Small intestine (tissue), 7 donors: Measurements from ENCODE around the gene TBC1D1. TPM values are rescaled to one million over a fixed set of nuclear protein-coding genes. Genes with fewer than 3 reads are reported as not detected.
A peak's percentile ranks its signal among the peaks of the same experiment; 100 is the strongest.

Source experiments
- DNase-seq, 2 donors: peaks; one replicate each; pipeline versions ENCODE4 v3.0.0 to v3.0.0-alpha.2; 2013
- FAIRE-seq: peaks from 2 replicates; lab custom pipeline; 2012; peaks lifted over from hg19 to GRCh38; lab: Jason Lieb, UNC
- H3K27ac ChIP-seq, 3 donors: one replicate each; pipeline ENCODE4 v1.5.1; 2013; ENCODE audit warnings: low read length in 2 of 3, mild to moderate bottlenecking in 2 of 3, control low read depth in 1 of 3, inconsistent platforms in 1 of 3, low read depth in 1 of 3, moderate library complexity in 1 of 3
- H3K27me3 ChIP-seq, 3 donors: one replicate each; pipeline ENCODE4 v1.6.1; 2013; ENCODE audit warnings: low read length in 3 of 3, inconsistent platforms in 1 of 3; ENCODE audit not compliant: control insufficient read depth in 3 of 3, insufficient read depth in 3 of 3
- H3K36me3 ChIP-seq, 3 donors: one replicate each; pipeline ENCODE4 v1.6.1; 2013; ENCODE audit warnings: low read length in 3 of 3, inconsistent platforms in 1 of 3, low read depth in 1 of 3, mild to moderate bottlenecking in 1 of 3, moderate library complexity in 1 of 3; ENCODE audit not compliant: control insufficient read depth in 3 of 3, insufficient read depth in 2 of 3
- H3K4me1 ChIP-seq, 3 donors: one replicate each; pipeline ENCODE4 v1.6.1; 2013; ENCODE audit warnings: low read length in 2 of 3, inconsistent platforms in 1 of 3, low read depth in 1 of 3, mild to moderate bottlenecking in 1 of 3, moderate library complexity in 1 of 3; ENCODE audit not compliant: control insufficient read depth in 3 of 3, insufficient read depth in 2 of 3
- H3K4me3 ChIP-seq, 3 donors: one replicate each; pipeline ENCODE4 v1.5.1; 2013; ENCODE audit warnings: low read length in 3 of 3, control low read depth in 1 of 3, inconsistent platforms in 1 of 3, low read depth in 1 of 3, mild to moderate bottlenecking in 1 of 3, moderate library complexity in 1 of 3
- H3K9me3 ChIP-seq, 2 donors: one replicate each; pipeline ENCODE4 v1.6.1; 2013; ENCODE audit warnings: low read depth in 1 of 2, low read length in 1 of 2; ENCODE audit not compliant: control insufficient read depth in 2 of 2, insufficient read depth in 1 of 2
- WGBS, 3 donors: extraction: QIAGEN DNeasy Blood & Tissue Kit; methylation state at CpG; one replicate each; pipeline ENCODE4 v1.1.7; 2013; 5-methylcytosine and 5-hydroxymethylcytosine counted together
- polyA plus RNA-seq, 4 donors: library from polyadenylated mRNA; stranded (reverse) in 3 of 4; unstranded in 1 of 4; fragments of 200-250 nt in 3 of 4; fragments of 120-200 nt in 1 of 4; gene quantifications; one replicate each; pipeline versions ENCODE4 v1.2.1 to v1.2.3, GENCODE V29; 2013
- donor health status: healthy with polysubstance abuse.
- donor health status: control.
- donor health status: control.
- donor health status: Bipolar disorder and iron deficiency.
- donor health status: healthy.

TBC1D1 gene
- polyA plus RNA-seq, 4 donors: 38.3 to 118 (median 41.5) TPM

GRCh38 chr4:37881811-37882210 is 9.1 kb upstream of the TBC1D1 start:
- DNase-seq (no peak), FAIRE-seq (no peak)
- no peak overlapping the region for H3K27ac ChIP-seq
- no peaks in the 10 kb centered on the region for H3K27me3 ChIP-seq
- 85 to 90% (median 86%) methylated on average over 5 of the region's 5 CpGs for WGBS, 3 donors
- no peaks in the 10 kb centered on the region for H3K36me3 ChIP-seq
- no peaks in the 10 kb centered on the region for H3K9me3 ChIP-seq
- H3K4me1 ChIP-seq: peaks cover 0 to 2% (median 0%) of the 10 kb centered on the region in 3 donors
- H3K4me3 ChIP-seq: no peak overlapping the region

GRCh38 chr4:37882665-37883296 is 8.1 kb upstream of the TBC1D1 start:
- no peak for DNase-seq
- H3K4me3 ChIP-seq: no peak overlapping the region
- H3K36me3 ChIP-seq: no peaks in the 10 kb centered on the region
- no peaks in the 10 kb centered on the region for H3K27me3 ChIP-seq
- peaks cover 0 to 2% (median 0%) of the 10 kb centered on the region in 3 donors for H3K4me1 ChIP-seq
- WGBS, 3 donors: 51 to 55% (median 54%) methylated on average over 4 of the region's 4 CpGs
- H3K9me3 ChIP-seq: no peaks in the 10 kb centered on the region
- no peak for FAIRE-seq
- no peak overlapping the region for H3K27ac ChIP-seq

- H3K27ac ChIP-seq: peak overlapping the region in 2 of 3 donors; percentile 25 to 46
- 69 to 77% (median 72%) methylated on average over 3 of the region's 3 CpGs for WGBS, 3 donors
- peaks cover 0 to 3% (median 0%) of the 10 kb centered on the region in 3 donors for H3K4me1 ChIP-seq
- peaks cover 0 to 12% (median 0%) of the 10 kb centered on the region in 3 donors for H3K27me3 ChIP-seq
- no peaks in the 10 kb centered on the region for H3K9me3 ChIP-seq
- FAIRE-seq (no peak), DNase-seq (no peak)
- H3K4me3 ChIP-seq: no peak overlapping the region
- no peaks in the 10 kb centered on the region for H3K36me3 ChIP-seq
Measured at GRCh38 chr4:37884855-37885487, 5.9 kb upstream of the TBC1D1 start.

GRCh38 chr4:37885496-37885895 is 5.4 kb upstream of the TBC1D1 start:
- Histone ChIP-seq H3K27ac (peak overlapping the region in 2 of 3 donors; percentile 25 to 46), H3K4me3 (no peak overlapping the region), H3K4me1 (peaks cover 0 to 9% (median 0%) of the 10 kb centered on the region in 3 donors), H3K27me3 (peaks cover 0 to 17% (median 3%) of the 10 kb centered on the region in 3 donors), H3K36me3 (no peaks in the 10 kb centered on the region), H3K9me3 (no peaks in the 10 kb centered on the region)
- FAIRE-seq (no peak), DNase-seq (peak; percentile 49 to 69)
- WGBS, 3 donors: 15 to 30% (median 23%) methylated on average over 8 of the region's 8 CpGs

- FAIRE-seq (no peak), DNase-seq (peak; percentile 42 to 66)
- 11 to 20% (median 18%) methylated on average over 52 to 63 of the region's 63 CpGs for WGBS, 3 donors
Measured at GRCh38 chr4:37889849-37890800, 759 bp upstream of the TBC1D1 start.

GRCh38 chr4:37891260-37892159 is 626 bp downstream of the TBC1D1 start:
- Histone ChIP-seq H3K9me3 (no peaks in the 10 kb centered on the region), H3K4me3 (peak overlapping the region; percentile 56 to 93 (median 83)), H3K4me1 (peaks cover 0 to 7% (median 3%) of the 10 kb centered on the region in 3 donors), H3K27ac (peak overlapping the region in 2 of 3 donors; percentile 62 to 84), H3K27me3 (peaks cover 0 to 35% (median 3%) of the 10 kb centered on the region in 3 donors), H3K36me3 (no peaks in the 10 kb centered on the region)
- WGBS, 3 donors: 0 to 1% (median 1%) methylated on average over 34 to 49 of the region's 49 CpGs
- DNase-seq (peak; percentile 44 to 69), FAIRE-seq (no peak)

More at GRCh38 chr4:37889849-37890800, 759 bp upstream of the TBC1D1 start:
- Histone ChIP-seq H3K27ac (peak overlapping the region in 2 of 3 donors; percentile 42 to 84), H3K36me3 (no peaks in the 10 kb centered on the region), H3K27me3 (peaks cover 0 to 31% (median 3%) of the 10 kb centered on the region in 3 donors), H3K4me1 (peaks cover 0 to 9% (median 0%) of the 10 kb centered on the region in 3 donors), H3K9me3 (no peaks in the 10 kb centered on the region), H3K4me3 (peak overlapping the region; percentile 56 to 93 (median 83))

- H3K27ac ChIP-seq: peak overlapping the region in 1 of 3 donors; percentile 53
- H3K9me3 ChIP-seq: no peaks in the 10 kb centered on the region
- FAIRE-seq (no peak), DNase-seq (no peak)
- H3K27me3 ChIP-seq: peaks cover 0 to 35% (median 3%) of the 10 kb centered on the region in 3 donors
- 51 to 69% (median 62%) methylated on average over 5 of the region's 5 CpGs for WGBS, 3 donors
- peaks cover 0 to 7% (median 3%) of the 10 kb centered on the region in 3 donors for H3K4me1 ChIP-seq
- no peak overlapping the region for H3K4me3 ChIP-seq
- H3K36me3 ChIP-seq: no peaks in the 10 kb centered on the region
Measured at GRCh38 chr4:37892641-37893040, 1.8 kb downstream of the TBC1D1 start.
